Ascending aorta (tissue), 2 donors: ENCODE measurements around the gene MUC16. TPM values are rescaled to one million over a fixed set of nuclear protein-coding genes. Genes with fewer than 3 reads are reported as not detected.

Experiments
- DNase-seq, 2 donors: peaks; one replicate each; pipeline ENCODE4 v3.0.0-alpha.2; 2019; ENCODE audit warnings: low spot score in 2 of 2
- H3K27ac ChIP-seq, 2 donors: fragments of 200-600 bp; sonication (generic); one replicate each; pipeline ENCODE4 v1.5.1; 2016 to 2017; ENCODE audit warnings: mild to moderate bottlenecking in 1 of 2
- H3K27me3 ChIP-seq: fragments of 200-600 bp; sonication (generic); one replicate; pipeline ENCODE4 v1.5.1; 2017
- H3K36me3 ChIP-seq, 2 donors: fragments of 200-600 bp; sonication (generic); one replicate each; pipeline ENCODE4 v1.5.1; 2016
- H3K4me1 ChIP-seq, 2 donors: fragments of 200-600 bp; sonication (generic); one replicate each; pipeline ENCODE4 v1.5.1; 2016 to 2017; ENCODE audit warnings: mild to moderate bottlenecking in 1 of 2
- H3K4me3 ChIP-seq, 2 donors: fragments of 200-600 bp; sonication (generic); one replicate each; pipeline ENCODE4 v1.5.1; 2016 to 2017; ENCODE audit warnings: mild to moderate bottlenecking in 1 of 2
- H3K9me3 ChIP-seq, 2 donors: fragments of 200-600 bp; sonication (generic); one replicate each; pipeline ENCODE4 v1.5.1; 2016
- CTCF ChIP-seq, 3 experiments: fragments of 200-600 bp in 2 of 3; fragments of 450-650 bp in 1 of 3; sonication (generic) in 2 of 3; IDR thresholded peaks; one replicate each; pipeline ENCODE4 v1.5.1; 2016 to 2019; ENCODE audit warnings: antibody characterized with exemption in 3 of 3, mild to moderate bottlenecking in 1 of 3, moderate library complexity in 1 of 3
- intact Hi-C: fragments of 100-400 bp; cut with DNase I; formaldehyde crosslinking; loops from one replicate; pipeline ENCODE4 v1.15.1; 2023
- total RNA-seq: library from RNA; depleted of rRNA; stranded (reverse); fragments of >200 nt; gene quantifications from one replicate; pipeline ENCODE4 v1.1.0, GENCODE V29; 2016

The MUC16 gene
- total RNA-seq, 1 donor from 2014 or later: 0.32 TPM

- Histone ChIP-seq H3K4me1 (no peaks in the 10 kb centered on the region), H3K9me3 (no peaks in the 10 kb centered on the region), H3K27ac (no peak overlapping the region), H3K4me3 (no peak overlapping the region), H3K36me3 (no peaks in the 10 kb centered on the region), H3K27me3 (no peaks in the 10 kb centered on the region)
- intact Hi-C loops: no loop called here
- no peak for TF ChIP-seq CTCF (IDR thresholded peaks at IDR 0.05)
- DNase-seq: no peak
These were observed 42.7 kb upstream of the MUC16 start for GRCh38 chr19:9052894-9053293.

- Histone ChIP-seq H3K9me3 (no peaks in the 10 kb centered on the region), H3K4me1 (no peaks in the 10 kb centered on the region), H3K4me3 (no peak overlapping the region), H3K36me3 (no peaks in the 10 kb centered on the region), H3K27ac (no peak overlapping the region), H3K27me3 (no peaks in the 10 kb centered on the region)
- TF ChIP-seq CTCF (IDR thresholded peaks at IDR 0.05): no peak
- DNase-seq: no peak
- intact Hi-C loops: no loop called here
These were observed 36.5 kb upstream of the MUC16 start for GRCh38 chr19:9046694-9047093.

- no peak overlapping the region for H3K27ac ChIP-seq
- H3K4me1 ChIP-seq: no peaks in the 10 kb centered on the region
- TF ChIP-seq CTCF (IDR thresholded peaks at IDR 0.05): no peak
- no peak overlapping the region for H3K4me3 ChIP-seq
- no peak for DNase-seq
- intact Hi-C loops: no loop called here
- no peaks in the 10 kb centered on the region for H3K9me3 ChIP-seq
- H3K36me3 ChIP-seq: no peaks in the 10 kb centered on the region
- H3K27me3 ChIP-seq: no peaks in the 10 kb centered on the region
These were observed 34.2 kb upstream of the MUC16 start for GRCh38 chr19:9044449-9044848.

DNA sequence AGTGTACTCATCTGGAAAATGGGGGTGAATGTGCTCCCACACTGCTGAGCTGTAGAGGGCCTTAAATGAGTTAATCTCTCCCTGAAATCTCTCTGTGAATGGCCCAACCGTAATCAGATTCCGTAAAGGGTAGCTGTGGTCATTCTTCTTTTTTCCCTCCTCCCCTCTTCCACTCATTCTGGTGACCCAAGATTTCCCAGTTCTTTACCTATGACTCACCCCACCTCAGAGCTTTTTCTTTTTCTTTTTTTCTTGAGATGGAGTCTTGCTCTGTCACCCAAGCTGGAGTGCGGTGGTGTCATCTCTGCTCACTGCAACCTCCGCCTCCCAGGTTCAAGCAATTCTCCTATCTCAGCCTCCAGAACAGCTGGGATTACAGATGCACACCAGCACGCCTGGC, 33.3 kb upstream of the MUC16 start:
- no peaks in the 10 kb centered on the region for H3K4me1 ChIP-seq
- no peaks in the 10 kb centered on the region for H3K36me3 ChIP-seq
- H3K9me3 ChIP-seq: no peaks in the 10 kb centered on the region
- no peak overlapping the region for H3K27ac ChIP-seq
- no peak for DNase-seq
- TF ChIP-seq CTCF (IDR thresholded peaks at IDR 0.05): no peak
- no peak overlapping the region for H3K4me3 ChIP-seq
- H3K27me3 ChIP-seq: no peaks in the 10 kb centered on the region
- intact Hi-C loops: no loop called here

DNA sequence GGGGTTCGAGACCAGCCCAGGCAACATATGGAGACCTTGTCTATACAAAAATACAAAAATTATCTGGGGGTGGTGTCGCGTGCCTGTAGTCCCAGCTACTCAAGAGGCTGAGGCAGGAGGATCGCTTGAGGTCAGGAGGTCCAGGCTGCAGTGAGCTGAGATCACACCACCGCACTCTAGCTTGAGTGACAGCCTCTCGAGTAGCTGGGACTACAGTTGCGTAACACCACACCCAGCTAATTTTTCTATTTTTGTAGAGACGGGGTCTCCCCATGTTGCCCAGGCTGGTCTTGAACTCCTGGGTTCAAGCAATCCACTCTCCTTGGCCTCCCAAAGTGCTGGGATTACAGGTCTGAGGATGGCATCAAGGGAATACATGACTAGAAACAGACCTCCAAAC, 30.8 kb upstream of the MUC16 start:
- no peak for DNase-seq
- Histone ChIP-seq H3K4me1 (no peaks in the 10 kb centered on the region), H3K9me3 (no peaks in the 10 kb centered on the region), H3K4me3 (no peak overlapping the region), H3K27ac (no peak overlapping the region), H3K27me3 (no peaks in the 10 kb centered on the region), H3K36me3 (no peaks in the 10 kb centered on the region)
- intact Hi-C loops: no loop called here
- no peak for TF ChIP-seq CTCF (IDR thresholded peaks at IDR 0.05)

DNA sequence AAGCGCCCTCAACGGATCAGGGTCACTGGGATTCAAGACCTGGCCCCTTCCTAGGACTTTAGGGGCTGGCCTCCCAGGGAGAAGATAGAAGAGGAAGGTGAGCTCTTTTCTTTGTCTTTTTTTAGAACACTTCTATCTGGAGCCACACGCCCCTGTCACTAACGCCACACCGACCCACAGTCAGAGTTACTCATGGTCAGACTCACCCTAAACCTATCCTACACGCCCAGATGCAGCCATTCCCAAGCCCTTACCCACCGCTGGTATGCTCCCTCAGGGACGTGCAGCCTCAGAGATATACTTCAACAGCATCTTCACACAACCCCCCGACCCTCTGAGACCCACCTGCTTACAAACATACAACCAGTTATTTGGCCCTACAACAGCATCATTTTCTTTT, 29.9 kb upstream of the MUC16 start:
- DNase-seq: no peak
- Histone ChIP-seq H3K4me1 (no peaks in the 10 kb centered on the region), H3K27ac (no peak overlapping the region), H3K27me3 (no peaks in the 10 kb centered on the region), H3K4me3 (no peak overlapping the region), H3K36me3 (no peaks in the 10 kb centered on the region), H3K9me3 (no peaks in the 10 kb centered on the region)
- TF ChIP-seq CTCF (IDR thresholded peaks at IDR 0.05): no peak
- intact Hi-C loops: no loop called here
